ENCODE measurements around the gene PIK3R5.

PIK3R5 gene

DNA sequence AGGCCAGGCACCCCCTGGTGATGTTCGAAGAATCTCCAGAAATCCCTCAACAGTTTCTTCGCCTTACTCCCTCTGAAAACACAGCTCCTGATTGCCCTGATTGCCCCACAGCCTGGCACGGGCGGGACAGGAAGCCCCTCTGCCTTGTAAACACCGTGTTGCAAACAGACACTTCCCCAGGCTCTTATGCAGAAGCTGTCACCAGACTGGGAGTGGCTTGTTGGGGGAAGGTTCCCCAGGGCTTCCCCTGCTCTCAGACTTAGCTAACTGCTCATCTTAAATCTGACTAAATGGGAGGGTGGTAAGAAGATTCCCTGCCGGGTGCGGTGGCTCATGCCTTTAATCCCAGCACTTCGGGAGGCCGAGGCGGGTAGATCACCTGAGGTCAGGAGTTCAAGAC, 11.2 kb downstream of the PIK3R5 start:
- no peak overlapping the region for H3K4me3 ChIP-seq (ENCODE audit: low read depth, low read length)
- H3K27ac ChIP-seq: no peak overlapping the region
- no peaks in the 10 kb centered on the region for H3K36me3 ChIP-seq (replicated peaks)
- DNase-seq: no peak
- H3K27me3 ChIP-seq (replicated peaks): no peaks in the 10 kb centered on the region
- TF ChIP-seq, protein P1, sequence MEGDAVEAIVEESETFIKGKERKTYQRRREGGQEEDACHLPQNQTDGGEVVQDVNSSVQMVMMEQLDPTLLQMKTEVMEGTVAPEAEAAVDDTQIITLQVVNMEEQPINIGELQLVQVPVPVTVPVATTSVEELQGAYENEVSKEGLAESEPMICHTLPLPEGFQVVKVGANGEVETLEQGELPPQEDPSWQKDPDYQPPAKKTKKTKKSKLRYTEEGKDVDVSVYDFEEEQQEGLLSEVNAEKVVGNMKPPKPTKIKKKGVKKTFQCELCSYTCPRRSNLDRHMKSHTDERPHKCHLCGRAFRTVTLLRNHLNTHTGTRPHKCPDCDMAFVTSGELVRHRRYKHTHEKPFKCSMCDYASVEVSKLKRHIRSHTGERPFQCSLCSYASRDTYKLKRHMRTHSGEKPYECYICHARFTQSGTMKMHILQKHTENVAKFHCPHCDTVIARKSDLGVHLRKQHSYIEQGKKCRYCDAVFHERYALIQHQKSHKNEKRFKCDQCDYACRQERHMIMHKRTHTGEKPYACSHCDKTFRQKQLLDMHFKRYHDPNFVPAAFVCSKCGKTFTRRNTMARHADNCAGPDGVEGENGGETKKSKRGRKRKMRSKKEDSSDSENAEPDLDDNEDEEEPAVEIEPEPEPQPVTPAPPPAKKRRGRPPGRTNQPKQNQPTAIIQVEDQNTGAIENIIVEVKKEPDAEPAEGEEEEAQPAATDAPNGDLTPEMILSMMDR (IDR thresholded peaks at IDR 0.05; ENCODE audit: low read depth, low read length, missing control alignments): no peak
- in situ Hi-C loops (cut with HindIII; ENCODE audit: low pct_ligation_motif_present, low sequenced_read_pairs): no loop called here

DNA sequence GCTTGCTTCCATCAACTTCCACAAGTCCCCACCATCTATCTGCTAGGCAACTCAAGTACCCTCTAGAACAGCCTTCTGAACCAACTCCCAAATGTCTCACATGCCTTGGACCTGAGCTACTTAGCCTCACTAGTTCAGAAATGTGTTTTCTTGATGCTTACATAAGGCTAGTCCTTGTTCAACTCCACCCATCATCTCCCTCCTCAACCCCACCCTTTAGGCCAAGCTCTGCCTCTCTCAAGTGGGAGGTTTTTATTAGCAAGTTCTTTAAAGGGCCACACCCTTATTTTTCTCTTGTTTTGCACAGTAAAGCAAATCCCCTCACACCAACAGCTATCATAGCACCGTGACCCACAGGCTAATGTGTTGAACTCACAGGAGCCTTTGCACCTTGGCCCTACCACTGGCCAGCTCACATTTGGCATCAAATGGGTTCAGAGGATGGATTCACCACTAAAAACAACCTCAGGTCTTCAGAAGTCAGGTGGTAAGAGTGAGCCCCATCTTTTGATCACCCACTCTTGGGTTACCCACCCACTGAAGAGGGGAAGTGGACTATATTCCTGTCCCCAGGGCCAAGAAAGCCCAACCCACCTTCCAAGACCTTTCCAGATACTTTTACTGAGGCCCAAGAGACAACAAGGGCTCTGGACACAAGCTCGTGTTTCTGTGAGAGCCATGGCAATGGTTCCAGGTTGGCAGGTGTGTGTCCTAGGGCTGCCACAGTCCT, 12.2 kb downstream of the PIK3R5 start:
- H3K27me3 ChIP-seq (replicated peaks): no peaks in the 10 kb centered on the region
- no peak overlapping the region for H3K4me3 ChIP-seq (ENCODE audit: low read depth, low read length)
- no peak for DNase-seq
- in situ Hi-C loops (cut with HindIII; ENCODE audit: low pct_ligation_motif_present, low sequenced_read_pairs): no loop called here
- TF ChIP-seq, protein P1 (IDR thresholded peaks at IDR 0.05; ENCODE audit: low read depth, low read length, missing control alignments): no peak
- no peak overlapping the region for H3K27ac ChIP-seq
- no peaks in the 10 kb centered on the region for H3K36me3 ChIP-seq (replicated peaks)

DNA sequence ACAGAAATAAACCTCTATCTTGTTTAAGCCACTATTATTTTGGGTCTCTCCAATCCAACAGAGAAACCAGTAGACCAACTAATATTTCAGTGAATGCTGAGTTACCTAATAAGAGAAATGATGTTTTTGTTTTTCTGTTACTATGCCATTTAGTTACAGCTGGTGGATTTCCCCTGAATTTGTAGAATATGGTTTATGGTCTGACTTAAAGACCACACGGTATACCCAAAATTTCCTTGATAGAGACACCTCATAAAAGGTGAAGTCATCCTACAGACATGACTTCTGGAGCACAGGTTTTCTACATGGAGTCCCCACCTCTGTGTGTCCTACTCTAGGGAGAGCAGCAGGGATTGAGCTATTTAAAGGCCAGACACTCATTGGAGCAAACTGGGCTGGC, 13.3 kb downstream of the PIK3R5 start:
- Histone ChIP-seq H3K27ac (no peak overlapping the region), H3K36me3 (replicated peaks) (no peaks in the 10 kb centered on the region), H3K4me3 (ENCODE audit: low read depth, low read length) (no peak overlapping the region), H3K27me3 (replicated peaks) (no peaks in the 10 kb centered on the region)
- in situ Hi-C loops (cut with HindIII; ENCODE audit: low pct_ligation_motif_present, low sequenced_read_pairs): no loop called here
- no peak for DNase-seq
- TF ChIP-seq, protein P1 (IDR thresholded peaks at IDR 0.05; ENCODE audit: low read depth, low read length, missing control alignments): no peak

DNA sequence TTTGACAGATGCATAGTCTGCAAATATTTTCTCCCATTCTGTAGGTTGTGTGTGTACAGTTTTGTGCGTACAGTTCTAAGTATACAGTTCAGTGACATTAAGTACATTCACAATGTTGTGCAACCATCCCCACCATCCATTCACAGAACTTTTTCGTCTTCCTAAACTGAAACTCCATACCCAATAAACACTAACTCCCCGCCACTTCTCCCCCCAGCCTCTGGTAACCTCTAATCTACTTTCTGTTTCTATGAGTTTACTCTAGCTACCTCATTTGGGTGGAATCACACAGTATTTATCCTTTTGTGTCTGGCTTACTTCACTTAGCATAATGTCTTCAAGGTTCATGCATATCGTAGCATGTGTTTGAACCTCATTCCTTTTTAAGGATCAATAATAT, 14.3 kb downstream of the PIK3R5 start:
- H3K27ac ChIP-seq: no peak overlapping the region
- TF ChIP-seq, protein P1 (IDR thresholded peaks at IDR 0.05; ENCODE audit: low read depth, low read length, missing control alignments): no peak
- in situ Hi-C loops (cut with HindIII; ENCODE audit: low pct_ligation_motif_present, low sequenced_read_pairs): no loop called here
- no peaks in the 10 kb centered on the region for H3K36me3 ChIP-seq (replicated peaks)
- no peaks in the 10 kb centered on the region for H3K27me3 ChIP-seq (replicated peaks)
- no peak for DNase-seq
- no peak overlapping the region for H3K4me3 ChIP-seq (ENCODE audit: low read depth, low read length)

DNA sequence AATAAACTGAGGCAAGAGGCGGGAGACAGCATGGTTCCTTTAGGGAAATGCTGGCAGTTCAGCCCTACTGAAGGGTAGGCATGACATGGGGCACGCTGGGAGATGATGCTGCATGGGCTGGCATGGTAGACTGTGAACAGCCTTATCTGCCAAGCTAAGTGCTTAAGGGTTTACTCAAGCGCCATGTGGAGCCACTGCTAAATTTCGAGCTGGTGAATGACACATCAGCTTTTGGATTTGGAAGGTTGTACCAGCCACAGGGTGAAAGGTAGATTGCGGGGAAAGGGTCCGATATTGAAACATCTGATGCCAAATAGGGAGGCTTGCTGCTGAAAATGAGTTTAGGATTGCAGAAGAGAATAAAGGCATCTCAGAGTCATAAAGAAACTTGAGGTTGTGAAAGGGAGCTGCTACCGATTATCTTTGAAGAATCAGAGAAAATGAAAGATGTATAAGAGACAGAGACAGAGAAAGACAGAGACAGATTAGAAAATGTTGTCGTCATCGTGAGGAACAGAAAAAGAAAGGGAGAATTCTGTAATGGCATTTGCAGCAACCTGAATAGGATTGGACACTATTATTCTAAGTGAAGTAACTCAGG, 16.3 kb downstream of the PIK3R5 start:
- TF ChIP-seq, protein P1 (IDR thresholded peaks at IDR 0.05; ENCODE audit: low read depth, low read length, missing control alignments): no peak
- H3K27me3 ChIP-seq (replicated peaks): no peaks in the 10 kb centered on the region
- H3K4me3 ChIP-seq (ENCODE audit: low read depth, low read length): no peak overlapping the region
- DNase-seq: no peak
- no peaks in the 10 kb centered on the region for H3K36me3 ChIP-seq (replicated peaks)
- H3K27ac ChIP-seq: no peak overlapping the region
- in situ Hi-C loops (cut with HindIII; ENCODE audit: low pct_ligation_motif_present, low sequenced_read_pairs): no loop called here
